ENCODE results near the gene PUM1. TPM values are rescaled to one million over a fixed set of nuclear protein-coding genes. Genes with fewer than 3 reads are reported as not detected.
"Not testable (repeated sequence)": the region's sequence is repeated elsewhere in the genome, so short reads cannot be mapped to it uniquely, and the experiment has no call there.

The PUM1 gene
- total and polyA plus RNA-seq, 9 donors, result 36.3 to 125 (median 112) TPM

- Histone ChIP-seq H3K27ac (no peak overlapping the region), H3K4me3 (no peak overlapping the region), H3K4me1 (ENCODE audit: insufficient read depth) (no peaks in the 10 kb centered on the region), H3K9me3 (no peaks in the 10 kb centered on the region), H3K27me3 (no peaks in the 10 kb centered on the region), H3K36me3 (no peaks in the 10 kb centered on the region)
- DNase-seq, result no peak
- TF ChIP-seq, protein P1, sequence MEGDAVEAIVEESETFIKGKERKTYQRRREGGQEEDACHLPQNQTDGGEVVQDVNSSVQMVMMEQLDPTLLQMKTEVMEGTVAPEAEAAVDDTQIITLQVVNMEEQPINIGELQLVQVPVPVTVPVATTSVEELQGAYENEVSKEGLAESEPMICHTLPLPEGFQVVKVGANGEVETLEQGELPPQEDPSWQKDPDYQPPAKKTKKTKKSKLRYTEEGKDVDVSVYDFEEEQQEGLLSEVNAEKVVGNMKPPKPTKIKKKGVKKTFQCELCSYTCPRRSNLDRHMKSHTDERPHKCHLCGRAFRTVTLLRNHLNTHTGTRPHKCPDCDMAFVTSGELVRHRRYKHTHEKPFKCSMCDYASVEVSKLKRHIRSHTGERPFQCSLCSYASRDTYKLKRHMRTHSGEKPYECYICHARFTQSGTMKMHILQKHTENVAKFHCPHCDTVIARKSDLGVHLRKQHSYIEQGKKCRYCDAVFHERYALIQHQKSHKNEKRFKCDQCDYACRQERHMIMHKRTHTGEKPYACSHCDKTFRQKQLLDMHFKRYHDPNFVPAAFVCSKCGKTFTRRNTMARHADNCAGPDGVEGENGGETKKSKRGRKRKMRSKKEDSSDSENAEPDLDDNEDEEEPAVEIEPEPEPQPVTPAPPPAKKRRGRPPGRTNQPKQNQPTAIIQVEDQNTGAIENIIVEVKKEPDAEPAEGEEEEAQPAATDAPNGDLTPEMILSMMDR (IDR thresholded peaks at IDR 0.05), result no peak
- no peak for TF ChIP-seq EP300 (IDR thresholded peaks at IDR 0.05)
- no peak for TF ChIP-seq POLR2A (IDR thresholded peaks at IDR 0.05)
- WGBS, 3 donors, result 80 to 89% (median 83%) methylated on average over 7 of the region's 7 CpGs
- intact Hi-C loops (cut with DNase I), result no loop called here
Measured at GRCh38 chr1:30942326-30942963, 123.1 kb downstream of the PUM1 start.

- no peak overlapping the region for H3K4me3 ChIP-seq
- H3K9me3 ChIP-seq, result no peaks in the 10 kb centered on the region
- H3K4me1 ChIP-seq (ENCODE audit: insufficient read depth), result no peaks in the 10 kb centered on the region
- no peak for DNase-seq
- TF ChIP-seq EP300 (IDR thresholded peaks at IDR 0.05) (no peak), POLR2A (IDR thresholded peaks at IDR 0.05) (no peak)
- TF ChIP-seq, protein P1 (IDR thresholded peaks at IDR 0.05), result no peak
- no peaks in the 10 kb centered on the region for H3K27me3 ChIP-seq
- intact Hi-C loops (cut with DNase I), result no loop called here
- H3K27ac ChIP-seq, result no peak overlapping the region
- H3K36me3 ChIP-seq, result no peaks in the 10 kb centered on the region
Measured at GRCh38 chr1:30940541-30940940, 125.0 kb downstream of the PUM1 start.

DNA sequence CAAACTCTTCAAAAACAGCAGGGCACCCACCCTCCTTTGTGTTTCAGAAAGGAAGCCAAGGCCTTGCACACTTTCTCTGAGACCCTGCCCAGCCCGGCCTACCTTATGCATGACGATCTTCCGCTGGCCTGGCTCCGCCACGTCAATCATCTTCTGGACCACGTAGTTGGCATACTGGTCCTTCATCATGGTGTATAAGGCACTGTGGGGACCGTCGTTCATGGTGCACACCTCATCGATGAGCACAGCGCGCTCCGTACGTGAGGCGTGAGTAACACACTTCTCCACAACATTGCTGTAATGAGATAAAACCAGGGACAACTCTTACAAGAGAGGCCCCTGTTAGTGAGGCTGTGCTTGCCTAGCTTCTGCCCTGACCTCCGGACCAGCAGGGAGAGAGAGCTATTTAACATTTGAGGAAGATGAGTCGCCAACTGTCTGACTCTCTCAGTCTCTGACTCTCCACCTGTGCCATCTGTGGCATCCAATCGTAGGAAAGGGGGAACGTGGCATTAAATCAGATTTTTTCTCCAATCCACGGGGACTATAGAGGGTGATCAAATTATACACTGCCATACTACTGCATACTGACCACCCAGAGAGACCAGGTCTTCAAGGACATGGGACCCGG lies 128.9 kb downstream of the PUM1 start:
- intact Hi-C loops (cut with DNase I), result no loop called here
- WGBS, 3 donors, result 89 to 90% (median 90%) methylated on average over 20 of the region's 20 CpGs
- TF ChIP-seq, protein P1 (IDR thresholded peaks at IDR 0.05), result no peak
- TF ChIP-seq POLR2A (IDR thresholded peaks at IDR 0.05), result no peak
- no peak for TF ChIP-seq EP300 (IDR thresholded peaks at IDR 0.05)
- no peaks in the 10 kb centered on the region for H3K9me3 ChIP-seq
- H3K27me3 ChIP-seq, result no peaks in the 10 kb centered on the region
- no peaks in the 10 kb centered on the region for H3K4me1 ChIP-seq (ENCODE audit: insufficient read depth)
- no peak overlapping the region for H3K4me3 ChIP-seq
- H3K27ac ChIP-seq, result no peak overlapping the region
- no peaks in the 10 kb centered on the region for H3K36me3 ChIP-seq
- no peak for DNase-seq

DNA sequence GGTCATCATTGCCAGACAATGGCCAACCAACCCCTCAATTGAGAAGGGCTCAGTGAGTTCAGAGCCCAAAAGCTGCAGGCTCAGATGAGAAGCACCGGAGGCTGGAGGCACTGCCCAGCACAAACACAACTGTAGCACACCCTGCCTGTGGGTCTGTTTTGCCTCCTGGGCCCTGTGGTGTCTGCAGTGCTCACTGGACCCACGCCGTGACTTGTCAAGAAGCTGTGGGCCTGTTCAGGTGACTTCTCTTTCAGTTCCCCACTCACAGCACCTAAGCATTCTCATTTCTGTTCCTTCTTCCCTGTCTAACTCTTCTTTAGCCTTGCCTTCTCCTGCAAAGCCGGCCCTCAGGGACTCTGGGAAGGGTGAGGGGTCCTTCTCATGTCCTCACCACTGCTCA lies 129.8 kb downstream of the PUM1 start:
- H3K4me3 ChIP-seq; H3K4me1 ChIP-seq (ENCODE audit: insufficient read depth); H3K27ac ChIP-seq; H3K9me3 ChIP-seq; DNase-seq; H3K36me3 ChIP-seq; H3K27me3 ChIP-seq; intact Hi-C loops (cut with DNase I): not testable (repeated sequence)
- WGBS, 3 donors, result no CpG with 5 or more reads among the region's 4 CpGs

- no peak for DNase-seq
- no peak overlapping the region for H3K27ac ChIP-seq
- TF ChIP-seq, protein P1 (IDR thresholded peaks at IDR 0.05), result no peak
- TF ChIP-seq POLR2A (IDR thresholded peaks at IDR 0.05), result no peak
- TF ChIP-seq EP300 (IDR thresholded peaks at IDR 0.05), result no peak
- no peaks in the 10 kb centered on the region for H3K36me3 ChIP-seq
- H3K9me3 ChIP-seq, result no peaks in the 10 kb centered on the region
- WGBS, 3 donors, result 70 to 76% (median 76%) methylated on average over 3 of the region's 3 CpGs
- no peaks in the 10 kb centered on the region for H3K27me3 ChIP-seq
- no peaks in the 10 kb centered on the region for H3K4me1 ChIP-seq (ENCODE audit: insufficient read depth)
- intact Hi-C loops (cut with DNase I), result no loop called here
- H3K4me3 ChIP-seq, result no peak overlapping the region
Measured at GRCh38 chr1:30934613-30935012, 130.9 kb downstream of the PUM1 start.
